GM12878 (cell line): ENCODE measurements around the gene WASF2. TPM values are rescaled to one million over a fixed set of nuclear protein-coding genes. Genes with fewer than 3 reads are reported as not detected.

ENCODE experiments used
- BHLHE40 ChIP-seq, 2 experiments: fragments of 450-650 bp in 1 of 2; IDR thresholded peaks; 2 replicates each; pipeline ENCODE4 v1.6.1; 2011 to 2017; ENCODE audit warnings: low read depth in 2 of 2, borderline replicate concordance in 1 of 2, improper control_type of control experiment in 1 of 2, low read length in 1 of 2, mild to moderate bottlenecking in 1 of 2
- BMI1 ChIP-seq: fragments of 450-650 bp; IDR thresholded peaks from 2 replicates; pipeline ENCODE4 v1.6.1; 2016; ENCODE audit warnings: mild to moderate bottlenecking, moderate library complexity, borderline replicate concordance
- CEBPZ ChIP-seq: fragments of 150-350 bp; IDR thresholded peaks from 2 replicates; pipeline ENCODE4 v1.6.1; 2016; ENCODE audit warnings: low read depth, low read length
- CREB1 ChIP-seq: IDR thresholded peaks from 2 replicates; pipeline ENCODE4 v1.6.1; 2012; ENCODE audit warnings: low read depth, mild to moderate bottlenecking, inconsistent platforms
- DPF2 ChIP-seq: fragments of 450-650 bp; IDR thresholded peaks from 2 replicates; pipeline ENCODE4 v1.6.1; 2017; ENCODE audit warnings: mild to moderate bottlenecking
- E2F4 ChIP-seq: IDR thresholded peaks from 2 replicates; pipeline ENCODE4 v1.6.1; 2012; ENCODE audit warnings: low read depth, low read length, improper control_type of control experiment
- HDAC2 ChIP-seq: fragments of 200-600 bp; sonication (generic); IDR thresholded peaks from 2 replicates; pipeline ENCODE4 v1.6.1; 2017
- HSF1 ChIP-seq: fragments of 150-350 bp; IDR thresholded peaks from 2 replicates; pipeline ENCODE4 v1.6.1; 2014; ENCODE audit warnings: mild to moderate bottlenecking, low read depth, low read length
- MTA3 ChIP-seq: IDR thresholded peaks from 2 replicates; pipeline ENCODE4 v1.6.1; 2012; ENCODE audit warnings: low read length, inconsistent platforms, borderline replicate concordance
- MXI1 ChIP-seq: fragments of 150-350 bp; IDR thresholded peaks from 2 replicates; pipeline ENCODE4 v1.6.1; 2011; ENCODE audit warnings: low read depth, mild to moderate bottlenecking, inconsistent platforms, low read length, improper control_type of control experiment
- NFIC ChIP-seq: IDR thresholded peaks from 2 replicates; pipeline ENCODE4 v1.6.1; 2012; ENCODE audit warnings: low read depth, mild to moderate bottlenecking, inconsistent platforms, low read length, moderate library complexity
- NKRF ChIP-seq: fragments of 450-650 bp; conservative IDR thresholded peaks from 2 replicates; pipeline ENCODE4 v1.6.1; 2017; ENCODE audit warnings: mild to moderate bottlenecking, moderate library complexity
- POLR2AphosphoS5 ChIP-seq: IDR thresholded peaks from 2 replicates; pipeline ENCODE4 v1.6.1; 2011; ENCODE audit warnings: mild to moderate bottlenecking, low read length, inconsistent platforms
- RUNX3 ChIP-seq: IDR thresholded peaks from 2 replicates; pipeline ENCODE4 v1.6.1; 2012; ENCODE audit warnings: low read length, inconsistent platforms
- SMAD1 ChIP-seq: fragments of 450-650 bp; IDR thresholded peaks from 2 replicates; pipeline ENCODE4 v1.6.1; 2018; ENCODE audit warnings: mild to moderate bottlenecking, low read depth; ENCODE audit not compliant: partially characterized antibody
- SMAD5 ChIP-seq: IDR thresholded peaks from 2 replicates; pipeline ENCODE4 v1.6.1; 2016; ENCODE audit warnings: antibody characterized with exemption, low read depth
- SUPT20H ChIP-seq: IDR thresholded peaks from 2 replicates; pipeline ENCODE4 v1.6.1; 2011; ENCODE audit warnings: low read depth, mild to moderate bottlenecking, low read length, moderate library complexity, borderline replicate concordance; ENCODE audit not compliant: control insufficient read depth
- USF2 ChIP-seq: IDR thresholded peaks from 2 replicates; pipeline ENCODE4 v1.6.1; 2011; ENCODE audit warnings: low read depth, low read length, improper control_type of control experiment, borderline replicate concordance
- WRNIP1 ChIP-seq: IDR thresholded peaks from 2 replicates; pipeline ENCODE4 v1.6.1; 2011; ENCODE audit warnings: low read depth, low read length, improper control_type of control experiment, borderline replicate concordance
- YY1 ChIP-seq: IDR thresholded peaks from 2 replicates; pipeline ENCODE4 v1.6.1; 2011; ENCODE audit warnings: low read depth, mild to moderate bottlenecking, low read length
- ZNF24 ChIP-seq: fragments of 450-650 bp; IDR thresholded peaks from 2 replicates; pipeline ENCODE4 v1.6.1; 2017; ENCODE audit warnings: antibody characterized with exemption, mild to moderate bottlenecking
- ZNF274 ChIP-seq: IDR thresholded peaks from one replicate; pipeline ENCODE4 v1.8.0; 2011; ENCODE audit not compliant: insufficient read length, insufficient read depth
- polyA plus RNA-seq, 11 experiments: library from polyadenylated mRNA; depleted of rRNA in 4 of 11; unstranded in 6 of 11; stranded (reverse) in 5 of 11; fragments of >200 nt; fragmentation: Nextera tagmentation in 4 of 11; fragmentation: Illumina TruSeq in 1 of 11; extraction: Ambion mirVana in 4 of 11; extraction: Trizol in 1 of 11; gene quantifications; 1 replicate in 1 of 11; 2 replicates in 10 of 11; pipeline versions ENCODE4 v1.2.1 to v1.2.3, GENCODE V29; 2011 to 2016; ENCODE audit warnings: inconsistent platforms in 2 of 11, missing spikeins in 2 of 11, low read depth in 1 of 11
- total RNA-seq, 4 experiments: library from RNA; depleted of rRNA in 3 of 4; stranded (reverse); fragments of >200 nt in 3 of 4; fragmentation: Illumina TruSeq in 1 of 4; extraction: Trizol in 1 of 4; gene quantifications; 2 replicates each; pipeline versions ENCODE4 v1.2.1 to v1.2.3, GENCODE V29; 2013 to 2021

WASF2 gene
- total and polyA plus RNA-seq, 10 of the 15 experiments (the other 5 are each of a cell fraction or from before 2014, with no cell fraction given): 7.0 to 111 (median 37.1) TPM

GRCh38 chr1:27416387-27417111 lies 73.4 kb downstream of the WASF2 start (continued):
- no peak for TF ChIP-seq WRNIP1
- TF ChIP-seq POLR2AphosphoS5: no peak
- peak; percentile 59 for TF ChIP-seq NFIC
- no peak for TF ChIP-seq ZNF274
- no peak for TF ChIP-seq BMI1
- no peak for TF ChIP-seq USF2
- no peak for TF ChIP-seq ZNF24
- TF ChIP-seq MXI1: no peak; the same call in 1 of the 2 replicates
- no peak for TF ChIP-seq DPF2
- no peak for TF ChIP-seq SUPT20H
- TF ChIP-seq E2F4: no peak
- TF ChIP-seq CEBPZ: no peak
- peak; percentile 90 for TF ChIP-seq YY1
- peak; percentile 91 for TF ChIP-seq RUNX3
- peak; percentile 56; the same call in 1 of the 2 replicates for TF ChIP-seq CREB1
- no peak for TF ChIP-seq SMAD5
- no peak for TF ChIP-seq NKRF
- peak; percentile 54 to 65; a peak in 3 of 4 replicates for TF ChIP-seq BHLHE40 (IDR thresholded peaks at IDR 0.05; ENCODE audit: borderline replicate concordance in 1 of 2, low read depth in 2 of 2, low read length in 1 of 2)
- TF ChIP-seq HSF1: no peak
- no peak for TF ChIP-seq HDAC2
- TF ChIP-seq SMAD1: no peak
- no peak for TF ChIP-seq MTA3
